ENCODE data around the gene LRRC58. TPM values are rescaled to one million over a fixed set of nuclear protein-coding genes. Genes with fewer than 3 reads are reported as not detected.
A peak's percentile ranks its signal among the peaks of the same experiment; 100 is the strongest.
"Not testable (repeated sequence)": the region's sequence is repeated elsewhere in the genome, so short reads cannot be mapped to it uniquely, and the experiment has no call there.

The LRRC58 gene
- 10 to 100 TPM; 17.6 to 18.8 TPM for total RNA-seq

- peaks cover 48% of the 10 kb centered on the region for H3K4me1 Mint-ChIP-seq (ENCODE audit: low read depth)
- DNase-seq (peak; percentile 92 to 93), ATAC-seq (replicated peaks in 1 of 2) (peak; percentile 89)
- H3K9me3 Mint-ChIP-seq = no peaks in the 10 kb centered on the region
- H3K36me3 Mint-ChIP-seq (ENCODE audit: insufficient read depth in 2 of 2) = peaks cover 7 to 13% of the 10 kb centered on the region in 2 donors
- H3K27me3 Mint-ChIP-seq (ENCODE audit: low read depth) = no peaks in the 10 kb centered on the region
- peak within 1 kb of the TSS; percentile 82 for H3K27ac Mint-ChIP-seq
- H3K4me3 Mint-ChIP-seq = peak within 1 kb of the TSS; percentile 89 to 97
Observed at GRCh38 chr3:120348991-120349854, at the start of gene LRRC58. Gene LRRC58 (minus strand): TSS chr3:120349354. CDS start chr3:120349243, 111 bp downstream.

GRCh38 chr3:120396469-120396868, 47.3 kb upstream of the LRRC58 start:
- H3K9me3 Mint-ChIP-seq = no peaks in the 10 kb centered on the region
- no peaks in the 10 kb centered on the region for H3K36me3 Mint-ChIP-seq (ENCODE audit: insufficient read depth in 2 of 2)
- ATAC-seq (replicated peaks in 1 of 2) = no peak
- no peak for DNase-seq
- H3K27ac Mint-ChIP-seq = no peak overlapping the region
- no peaks in the 10 kb centered on the region for H3K4me1 Mint-ChIP-seq (ENCODE audit: low read depth)
- no peak overlapping the region for H3K4me3 Mint-ChIP-seq
- no peaks in the 10 kb centered on the region for H3K27me3 Mint-ChIP-seq (ENCODE audit: low read depth)

- DNase-seq (no peak), ATAC-seq (replicated peaks in 1 of 2) (no peak)
- no peaks in the 10 kb centered on the region for H3K36me3 Mint-ChIP-seq (ENCODE audit: insufficient read depth in 2 of 2)
- no peaks in the 10 kb centered on the region for H3K4me1 Mint-ChIP-seq (ENCODE audit: low read depth)
- no peaks in the 10 kb centered on the region for H3K27me3 Mint-ChIP-seq (ENCODE audit: low read depth)
- H3K27ac Mint-ChIP-seq = no peak overlapping the region
- H3K9me3 Mint-ChIP-seq = no peaks in the 10 kb centered on the region
- H3K4me3 Mint-ChIP-seq = no peak overlapping the region
Observed at GRCh38 chr3:120394347-120394746, 45.2 kb upstream of the LRRC58 start.

- Mint-ChIP-seq H3K9me3 (no peaks in the 10 kb centered on the region), H3K27ac (no peak overlapping the region), H3K36me3 (ENCODE audit: insufficient read depth in 2 of 2) (no peaks in the 10 kb centered on the region), H3K4me3 (no peak overlapping the region), H3K4me1 (ENCODE audit: low read depth) (no peaks in the 10 kb centered on the region), H3K27me3 (ENCODE audit: low read depth) (no peaks in the 10 kb centered on the region)
- DNase-seq (no peak), ATAC-seq (replicated peaks in 1 of 2) (no peak)
Observed at GRCh38 chr3:120393761-120394160, 44.6 kb upstream of the LRRC58 start.

GRCh38 chr3:120393243-120393642, 44.1 kb upstream of the LRRC58 start:
- DNase-seq (no peak), ATAC-seq (replicated peaks in 1 of 2) (no peak)
- Mint-ChIP-seq H3K9me3 (no peaks in the 10 kb centered on the region), H3K36me3 (ENCODE audit: insufficient read depth in 2 of 2) (no peaks in the 10 kb centered on the region), H3K4me1 (ENCODE audit: low read depth) (no peaks in the 10 kb centered on the region), H3K27me3 (ENCODE audit: low read depth) (no peaks in the 10 kb centered on the region), H3K4me3 (no peak overlapping the region), H3K27ac (no peak overlapping the region)

- H3K36me3 Mint-ChIP-seq (ENCODE audit: insufficient read depth in 2 of 2) = no peaks in the 10 kb centered on the region
- H3K4me1 Mint-ChIP-seq (ENCODE audit: low read depth) = no peaks in the 10 kb centered on the region
- ATAC-seq (replicated peaks in 1 of 2) (no peak), DNase-seq (no peak)
- H3K4me3 Mint-ChIP-seq = no peak overlapping the region
- no peak overlapping the region for H3K27ac Mint-ChIP-seq
- H3K9me3 Mint-ChIP-seq = no peaks in the 10 kb centered on the region
- peaks cover 15% of the 10 kb centered on the region for H3K27me3 Mint-ChIP-seq (ENCODE audit: low read depth)
Observed at GRCh38 chr3:120382941-120383447, 33.8 kb upstream of the LRRC58 start.

GRCh38 chr3:120381503-120381902, 32.3 kb upstream of the LRRC58 start:
- Mint-ChIP-seq H3K27ac (no peak overlapping the region), H3K27me3 (ENCODE audit: low read depth) (peaks cover 15% of the 10 kb centered on the region), H3K4me3 (no peak overlapping the region), H3K4me1 (ENCODE audit: low read depth) (no peaks in the 10 kb centered on the region), H3K36me3 (ENCODE audit: insufficient read depth in 2 of 2) (no peaks in the 10 kb centered on the region), H3K9me3 (no peaks in the 10 kb centered on the region)
- DNase-seq (no peak), ATAC-seq (replicated peaks in 1 of 2) (no peak)

- not testable (repeated sequence) for ATAC-seq (replicated peaks in 1 of 2)
Observed at GRCh38 chr3:120377948-120378347, 28.8 kb upstream of the LRRC58 start.

GRCh38 chr3:120370463-120370862, 21.3 kb upstream of the LRRC58 start:
- peaks cover 0 to 2% of the 10 kb centered on the region in 2 donors for H3K9me3 Mint-ChIP-seq
- DNase-seq (no peak), ATAC-seq (replicated peaks in 1 of 2) (peak; percentile 70 to 77)
- H3K4me1 Mint-ChIP-seq (ENCODE audit: low read depth) = peaks cover 11% of the 10 kb centered on the region
- H3K4me3 Mint-ChIP-seq = no peak overlapping the region
- no peaks in the 10 kb centered on the region for H3K36me3 Mint-ChIP-seq (ENCODE audit: insufficient read depth in 2 of 2)
- H3K27me3 Mint-ChIP-seq (ENCODE audit: low read depth) = peaks cover 32% of the 10 kb centered on the region
- no peak overlapping the region for H3K27ac Mint-ChIP-seq

More at GRCh38 chr3:120377948-120378347, 28.8 kb upstream of the LRRC58 start:
- H3K27ac Mint-ChIP-seq; H3K4me1 Mint-ChIP-seq (ENCODE audit: low read depth); H3K36me3 Mint-ChIP-seq (ENCODE audit: insufficient read depth in 2 of 2); H3K4me3 Mint-ChIP-seq; H3K9me3 Mint-ChIP-seq; DNase-seq: not testable (repeated sequence)
- peaks cover 15% of the 10 kb centered on the region for H3K27me3 Mint-ChIP-seq (ENCODE audit: low read depth)

GRCh38 chr3:120369037-120369467, 19.9 kb upstream of the LRRC58 start:
- no peak for ATAC-seq (replicated peaks in 1 of 2)
- Mint-ChIP-seq H3K27me3 (ENCODE audit: low read depth) (peaks cover 32% of the 10 kb centered on the region), H3K9me3 (peaks cover 0 to 2% of the 10 kb centered on the region in 2 donors)

GRCh38 chr3:120368172-120368571, 19.0 kb upstream of the LRRC58 start:
- Mint-ChIP-seq H3K27me3 (ENCODE audit: low read depth) (peaks cover 32% of the 10 kb centered on the region), H3K27ac (no peak overlapping the region), H3K36me3 (ENCODE audit: insufficient read depth in 2 of 2) (no peaks in the 10 kb centered on the region), H3K9me3 (peaks cover 0 to 2% of the 10 kb centered on the region in 2 donors), H3K4me3 (no peak overlapping the region), H3K4me1 (ENCODE audit: low read depth) (peaks cover 11% of the 10 kb centered on the region)
- ATAC-seq (replicated peaks in 1 of 2) = peak; percentile 36 to 60
- DNase-seq = no peak

More at GRCh38 chr3:120369037-120369467, 19.9 kb upstream of the LRRC58 start:
- peaks cover 11% of the 10 kb centered on the region for H3K4me1 Mint-ChIP-seq (ENCODE audit: low read depth)
- H3K27ac Mint-ChIP-seq = no peak overlapping the region
- no peak for DNase-seq
- H3K36me3 Mint-ChIP-seq (ENCODE audit: insufficient read depth in 2 of 2) = no peaks in the 10 kb centered on the region
- no peak overlapping the region for H3K4me3 Mint-ChIP-seq

GRCh38 chr3:120364821-120365220, 15.7 kb upstream of the LRRC58 start:
- Mint-ChIP-seq H3K4me1 (ENCODE audit: low read depth) (no peaks in the 10 kb centered on the region), H3K36me3 (ENCODE audit: insufficient read depth in 2 of 2) (no peaks in the 10 kb centered on the region), H3K27me3 (ENCODE audit: low read depth) (peaks cover 37% of the 10 kb centered on the region), H3K27ac (no peak overlapping the region), H3K4me3 (no peak overlapping the region), H3K9me3 (no peaks in the 10 kb centered on the region)
- DNase-seq (no peak), ATAC-seq (replicated peaks in 1 of 2) (no peak)

GRCh38 chr3:120364101-120364500, 14.9 kb upstream of the LRRC58 start:
- Mint-ChIP-seq H3K4me3 (no peak overlapping the region), H3K36me3 (ENCODE audit: insufficient read depth in 2 of 2) (no peaks in the 10 kb centered on the region), H3K4me1 (ENCODE audit: low read depth) (no peaks in the 10 kb centered on the region), H3K9me3 (no peaks in the 10 kb centered on the region), H3K27ac (no peak overlapping the region), H3K27me3 (ENCODE audit: low read depth) (peaks cover 37% of the 10 kb centered on the region)
- DNase-seq (no peak), ATAC-seq (replicated peaks in 1 of 2) (no peak)
